ENCODE measurements around the gene TGFB2. TPM values are rescaled to one million over a fixed set of nuclear protein-coding genes. Genes with fewer than 3 reads are reported as not detected.
"Not testable (repeated sequence)": the region's sequence is repeated elsewhere in the genome, so short reads cannot be mapped to it uniquely, and the experiment has no call there.

TGFB2 gene
- total and polyA plus RNA-seq, 2 donors, result 5.1 to 32.8 TPM

GRCh38 chr1:218315638-218316037 lies 29.5 kb upstream of the TGFB2 start:
- no peak overlapping the region for H3K4me3 ChIP-seq (ENCODE audit: low read depth, low read length)
- WGBS, result 76% methylated on average over 4 of the region's 4 CpGs

DNA sequence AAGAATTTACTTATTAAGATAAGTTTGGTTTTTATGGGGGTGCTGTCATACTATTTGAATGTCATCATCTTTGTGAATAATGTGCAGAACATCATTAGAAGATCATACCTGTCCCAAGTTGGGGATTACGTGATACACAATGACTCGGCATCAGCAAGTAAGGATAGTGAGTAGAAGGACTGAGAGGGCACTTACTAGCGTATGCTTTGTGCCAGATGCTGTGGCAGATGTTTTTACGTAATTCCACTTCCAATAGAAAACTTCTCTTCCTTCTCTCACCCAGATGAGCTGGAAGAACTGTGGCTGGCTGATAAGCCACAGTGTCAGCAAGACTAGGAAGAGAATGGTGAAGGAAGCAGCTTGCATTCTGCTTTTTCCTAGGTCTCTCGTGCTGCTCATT lies 28.1 kb upstream of the TGFB2 start:
- no peaks in the 10 kb centered on the region for H3K4me1 ChIP-seq (ENCODE audit: insufficient read depth)
- no peak overlapping the region for H3K27ac ChIP-seq (ENCODE audit: low read depth)
- no peaks in the 10 kb centered on the region for H3K36me3 ChIP-seq (ENCODE audit: insufficient read depth)
- WGBS, result 70% methylated on average over 5 of the region's 5 CpGs
- H3K4me3 ChIP-seq (ENCODE audit: low read depth, low read length), result no peak overlapping the region
- no peak for DNase-seq (ENCODE audit: extremely low spot score)

More at GRCh38 chr1:218315638-218316037, 29.5 kb upstream of the TGFB2 start:
- no peak overlapping the region for H3K27ac ChIP-seq (ENCODE audit: low read depth)
- H3K36me3 ChIP-seq (ENCODE audit: insufficient read depth), result no peaks in the 10 kb centered on the region
- no peak for DNase-seq (ENCODE audit: extremely low spot score)
- no peaks in the 10 kb centered on the region for H3K4me1 ChIP-seq (ENCODE audit: insufficient read depth)

DNA sequence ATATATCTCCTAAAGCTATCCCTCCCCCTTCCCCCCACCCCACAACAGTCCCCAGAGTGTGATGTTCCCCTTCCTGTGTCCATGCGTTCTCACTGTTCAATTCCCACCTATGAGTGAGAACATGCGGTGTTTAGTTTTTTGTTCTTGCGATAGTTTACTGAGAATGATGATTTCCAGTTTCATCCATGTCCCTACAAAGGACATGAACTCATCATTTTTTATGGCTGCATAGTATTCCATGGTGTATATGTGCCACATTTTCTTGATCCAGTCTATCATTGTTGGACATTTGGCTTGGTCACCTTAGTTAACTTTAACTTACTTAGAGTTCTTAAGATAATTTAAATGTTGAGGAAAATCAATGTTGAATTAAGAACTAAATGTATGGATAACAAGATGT lies 25.0 kb upstream of the TGFB2 start:
- WGBS, result 94% methylated on average over 3 of the region's 3 CpGs
- DNase-seq (ENCODE audit: extremely low spot score); H3K27ac ChIP-seq (ENCODE audit: low read depth); H3K4me3 ChIP-seq (ENCODE audit: low read depth, low read length); H3K36me3 ChIP-seq (ENCODE audit: insufficient read depth); H3K4me1 ChIP-seq (ENCODE audit: insufficient read depth): not testable (repeated sequence)

DNA sequence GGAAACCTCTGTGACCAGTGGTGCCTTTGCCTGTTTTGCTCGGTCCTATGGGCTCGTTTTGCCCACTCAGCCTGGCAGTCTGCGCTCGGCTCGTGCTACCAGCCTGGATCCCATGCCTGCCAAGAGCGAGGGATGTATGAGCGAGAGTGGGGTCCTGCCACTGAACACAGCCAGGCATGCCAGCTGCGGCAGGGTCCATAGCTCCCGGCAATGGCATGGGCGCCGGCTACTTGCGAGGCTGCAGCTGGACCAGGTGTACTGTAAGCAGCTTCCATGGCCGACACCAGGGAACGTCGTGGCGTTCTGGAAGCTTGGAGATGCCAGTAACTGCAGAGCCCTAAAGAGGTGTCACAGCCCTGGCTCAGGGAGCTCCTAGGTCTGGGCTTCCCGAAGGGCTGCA lies 22.4 kb upstream of the TGFB2 start:
- no peaks in the 10 kb centered on the region for H3K36me3 ChIP-seq (ENCODE audit: insufficient read depth)
- no peak overlapping the region for H3K4me3 ChIP-seq (ENCODE audit: low read depth, low read length)
- H3K4me1 ChIP-seq (ENCODE audit: insufficient read depth), result no peaks in the 10 kb centered on the region
- H3K27ac ChIP-seq (ENCODE audit: low read depth), result no peak overlapping the region
- DNase-seq (ENCODE audit: extremely low spot score), result no peak
- WGBS, result 97% methylated on average over 17 of the region's 17 CpGs

- no peak overlapping the region for H3K27ac ChIP-seq (ENCODE audit: low read depth)
- H3K36me3 ChIP-seq (ENCODE audit: insufficient read depth), result no peaks in the 10 kb centered on the region
- WGBS, result 96% methylated on average over 21 of the region's 21 CpGs
- no peaks in the 10 kb centered on the region for H3K4me1 ChIP-seq (ENCODE audit: insufficient read depth)
- H3K4me3 ChIP-seq (ENCODE audit: low read depth, low read length), result no peak overlapping the region
- no peak for DNase-seq (ENCODE audit: extremely low spot score)
Observed at GRCh38 chr1:218323568-218324225, 21.4 kb upstream of the TGFB2 start.

- DNase-seq (ENCODE audit: extremely low spot score), result no peak
- Histone ChIP-seq H3K36me3 (ENCODE audit: insufficient read depth) (no peaks in the 10 kb centered on the region), H3K4me3 (ENCODE audit: low read depth, low read length) (no peak overlapping the region), H3K27ac (ENCODE audit: low read depth) (no peak overlapping the region), H3K4me1 (ENCODE audit: insufficient read depth) (no peaks in the 10 kb centered on the region)
- WGBS, result 94% methylated on average over 20 of the region's 20 CpGs
Observed at GRCh38 chr1:218324226-218324580, 20.9 kb upstream of the TGFB2 start.

- H3K4me3 ChIP-seq (ENCODE audit: low read depth, low read length), result no peak overlapping the region
- DNase-seq (ENCODE audit: extremely low spot score), result no peak
- H3K27ac ChIP-seq (ENCODE audit: low read depth), result no peak overlapping the region
- no peaks in the 10 kb centered on the region for H3K4me1 ChIP-seq (ENCODE audit: insufficient read depth)
- no peaks in the 10 kb centered on the region for H3K36me3 ChIP-seq (ENCODE audit: insufficient read depth)
- 94% methylated on average over 3 of the region's 3 CpGs for WGBS
Observed at GRCh38 chr1:218328769-218329168, 16.4 kb upstream of the TGFB2 start.

DNA sequence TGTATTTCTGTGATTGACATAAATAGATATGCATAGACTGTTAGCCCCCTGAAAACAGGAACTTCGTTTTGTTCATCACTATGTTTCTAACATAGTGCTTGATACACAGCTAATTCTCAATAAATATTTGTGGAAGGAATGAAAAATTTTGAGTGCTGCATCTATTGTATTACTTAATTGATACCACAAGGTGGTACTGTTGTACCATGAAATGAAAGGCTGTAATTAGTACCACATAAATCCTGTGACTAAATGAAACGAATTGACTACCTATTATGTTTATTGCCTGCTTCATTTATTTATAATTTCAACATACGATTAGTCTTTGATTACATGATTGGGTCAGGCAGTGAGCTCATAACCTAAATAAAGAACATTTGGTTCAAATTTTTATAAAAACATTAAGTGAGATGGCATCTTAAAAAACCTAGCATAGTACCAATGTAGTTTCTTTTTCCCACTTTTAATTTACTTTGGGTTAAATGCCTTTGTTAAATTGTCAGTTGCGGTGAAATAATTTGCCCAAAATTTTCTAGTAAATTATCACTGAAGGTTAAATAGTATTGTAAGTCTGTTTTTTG lies 15.0 kb upstream of the TGFB2 start:
- Histone ChIP-seq H3K4me1 (ENCODE audit: insufficient read depth) (no peaks in the 10 kb centered on the region), H3K27ac (ENCODE audit: low read depth) (no peak overlapping the region), H3K36me3 (ENCODE audit: insufficient read depth) (no peaks in the 10 kb centered on the region), H3K4me3 (ENCODE audit: low read depth, low read length) (no peak overlapping the region)
- 28% methylated on average over 4 of the region's 4 CpGs for WGBS
- DNase-seq (ENCODE audit: extremely low spot score), result no peak

- H3K4me3 ChIP-seq (ENCODE audit: low read depth, low read length), result no peak overlapping the region
- no peaks in the 10 kb centered on the region for H3K4me1 ChIP-seq (ENCODE audit: insufficient read depth)
- DNase-seq (ENCODE audit: extremely low spot score), result no peak
- H3K36me3 ChIP-seq (ENCODE audit: insufficient read depth), result no peaks in the 10 kb centered on the region
- H3K27ac ChIP-seq (ENCODE audit: low read depth), result no peak overlapping the region
Observed at GRCh38 chr1:218332416-218332815, 12.7 kb upstream of the TGFB2 start.

DNA sequence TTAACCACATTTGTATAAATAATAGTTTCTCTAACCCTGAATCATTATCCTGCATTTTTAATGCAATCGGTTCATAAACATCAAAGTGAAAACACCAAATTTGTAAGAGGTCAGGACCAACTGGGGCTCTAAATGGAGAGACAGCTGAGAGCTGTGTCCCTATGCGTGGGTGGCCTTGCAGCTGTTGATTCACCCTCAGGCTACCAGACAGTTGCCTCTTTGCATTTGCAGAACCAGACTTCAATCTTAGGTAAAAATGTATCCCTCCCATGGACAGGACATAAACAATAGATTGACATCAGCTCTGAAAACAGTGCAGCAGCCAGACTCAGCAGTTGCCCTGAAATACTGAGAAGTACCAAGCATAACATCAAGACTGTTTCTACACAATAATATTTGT lies 8.8 kb upstream of the TGFB2 start:
- DNase-seq (ENCODE audit: extremely low spot score), result no peak
- H3K27ac ChIP-seq (ENCODE audit: low read depth), result no peak overlapping the region
- H3K4me1 ChIP-seq (ENCODE audit: insufficient read depth), result no peaks in the 10 kb centered on the region
- H3K36me3 ChIP-seq (ENCODE audit: insufficient read depth), result no peaks in the 10 kb centered on the region
- 84% methylated on average over 2 of the region's 2 CpGs for WGBS
- H3K4me3 ChIP-seq (ENCODE audit: low read depth, low read length), result no peak overlapping the region

DNA sequence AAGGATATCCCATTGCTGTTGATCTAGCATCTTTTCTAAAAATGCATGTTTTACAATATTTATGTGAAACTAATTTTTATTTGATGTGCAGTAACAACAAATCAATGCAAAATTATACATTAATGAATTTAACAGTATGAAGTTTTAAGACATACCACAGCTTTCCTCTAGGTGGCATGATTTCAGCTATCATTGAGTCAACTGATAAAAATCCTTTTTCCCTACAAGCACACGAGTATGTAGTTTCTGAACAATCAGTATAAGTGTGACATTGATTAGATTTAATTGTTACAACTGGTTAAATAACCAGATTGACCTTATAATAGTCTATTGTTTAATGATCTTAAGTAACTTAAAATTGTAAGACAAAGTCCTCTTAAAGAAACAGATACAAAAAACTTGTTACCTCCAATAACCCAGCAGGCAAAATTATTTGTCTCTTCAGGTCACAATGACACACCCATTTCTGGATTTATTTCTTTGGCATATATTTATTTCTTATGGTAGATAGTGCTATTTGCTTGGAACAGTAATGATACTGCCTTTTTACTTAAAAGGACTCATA lies 5.8 kb upstream of the TGFB2 start:
- whole genome bisulfite sequencing, result 6% methylated on average over 1 of the region's 1 CpG
- Histone ChIP-seq H3K4me3 (ENCODE audit: low read depth, low read length) (no peak overlapping the region), H3K36me3 (ENCODE audit: insufficient read depth) (no peaks in the 10 kb centered on the region), H3K27ac (ENCODE audit: low read depth) (no peak overlapping the region), H3K4me1 (ENCODE audit: insufficient read depth) (no peaks in the 10 kb centered on the region)
- no peak for DNase-seq (ENCODE audit: extremely low spot score)

DNA sequence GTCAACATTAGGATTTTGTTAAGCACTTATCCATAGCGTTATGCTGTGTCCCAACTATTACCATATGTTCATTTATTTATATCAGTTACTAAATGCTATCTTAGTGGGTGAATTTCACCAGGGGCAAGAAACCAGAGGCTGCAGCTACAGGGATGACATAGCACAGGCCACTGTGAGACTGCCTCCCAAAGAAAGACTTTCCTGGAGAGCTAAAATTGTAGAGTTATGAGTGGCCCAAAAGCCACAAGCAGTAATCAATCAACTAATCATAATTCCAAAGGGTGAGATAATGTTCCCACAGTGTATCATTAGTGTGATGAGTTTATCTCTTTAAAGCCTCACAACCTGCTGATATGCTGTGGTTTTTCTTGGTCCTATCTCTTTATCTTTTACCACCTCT lies 3.8 kb upstream of the TGFB2 start:
- Histone ChIP-seq H3K4me1 (ENCODE audit: insufficient read depth) (no peaks in the 10 kb centered on the region), H3K4me3 (ENCODE audit: low read depth, low read length) (no peak overlapping the region), H3K27ac (ENCODE audit: low read depth) (no peak overlapping the region), H3K36me3 (ENCODE audit: insufficient read depth) (no peaks in the 10 kb centered on the region)
- DNase-seq (ENCODE audit: extremely low spot score), result no peak
- WGBS, result 90% methylated on average over 1 of the region's 1 CpG

- Histone ChIP-seq H3K4me3 (ENCODE audit: low read depth, low read length) (no peak overlapping the region), H3K27ac (ENCODE audit: low read depth) (no peak overlapping the region), H3K4me1 (ENCODE audit: insufficient read depth) (no peaks in the 10 kb centered on the region), H3K36me3 (ENCODE audit: insufficient read depth) (no peaks in the 10 kb centered on the region)
- DNase-seq (ENCODE audit: extremely low spot score), result no peak
- 93% methylated on average over 4 of the region's 4 CpGs for WGBS
Observed at GRCh38 chr1:218342091-218342490, 3.0 kb upstream of the TGFB2 start.

DNA sequence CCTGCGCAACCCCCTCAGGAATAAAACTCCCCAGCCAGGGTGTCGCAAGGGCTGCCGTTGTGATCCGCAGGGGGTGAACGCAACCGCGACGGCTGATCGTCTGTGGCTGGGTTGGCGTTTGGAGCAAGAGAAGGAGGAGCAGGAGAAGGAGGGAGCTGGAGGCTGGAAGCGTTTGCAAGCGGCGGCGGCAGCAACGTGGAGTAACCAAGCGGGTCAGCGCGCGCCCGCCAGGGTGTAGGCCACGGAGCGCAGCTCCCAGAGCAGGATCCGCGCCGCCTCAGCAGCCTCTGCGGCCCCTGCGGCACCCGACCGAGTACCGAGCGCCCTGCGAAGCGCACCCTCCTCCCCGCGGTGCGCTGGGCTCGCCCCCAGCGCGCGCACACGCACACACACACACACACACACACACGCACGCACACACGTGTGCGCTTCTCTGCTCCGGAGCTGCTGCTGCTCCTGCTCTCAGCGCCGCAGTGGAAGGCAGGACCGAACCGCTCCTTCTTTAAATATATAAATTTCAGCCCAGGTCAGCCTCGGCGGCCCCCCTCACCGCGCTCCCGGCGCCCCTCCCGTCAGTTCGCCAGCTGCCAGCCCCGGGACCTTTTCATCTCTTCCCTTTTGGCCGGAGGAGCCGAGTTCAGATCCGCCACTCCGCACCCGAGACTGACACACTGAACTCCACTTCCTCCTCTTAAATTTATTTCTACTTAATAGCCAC lies 696 bp downstream of the TGFB2 start:
- DNase-seq (ENCODE audit: extremely low spot score), result no peak
- H3K27ac ChIP-seq (ENCODE audit: low read depth), result peak overlapping the region; percentile 80
- WGBS, result under 1% methylated on average over 64 of the region's 64 CpGs
- no peaks in the 10 kb centered on the region for H3K4me1 ChIP-seq (ENCODE audit: insufficient read depth)
- peak overlapping the region; percentile 71 for H3K4me3 ChIP-seq (ENCODE audit: low read depth, low read length)
- H3K36me3 ChIP-seq (ENCODE audit: insufficient read depth), result no peaks in the 10 kb centered on the region

Measured in urinary bladder (tissue), 4 donors.